ENCODE data around the gene C1GALT1. TPM values are rescaled to one million over a fixed set of nuclear protein-coding genes. Genes with fewer than 3 reads are reported as not detected.

Gene C1GALT1
- total and polyA plus RNA-seq, 2 donors (not counting 3 experiments of a cell fraction or from before 2014, with no cell fraction given): 18.3 to 31.1 TPM

GRCh38 chr7:7136466-7137381 is 45.6 kb upstream of the C1GALT1 start:
- no peak overlapping the region for H3K4me3 ChIP-seq (replicated peaks in 1 of 3; ENCODE audit: insufficient read depth in 1 of 3, low read depth in 1 of 3, low read length in 3 of 3)
- POLR2A ChIA-PET: no interaction called here
- peak; percentile 5 for DNase-seq (ENCODE audit: low read depth, low spot score)

More at GRCh38 chr7:7136466-7137381, 45.6 kb upstream of the C1GALT1 start:
- Histone ChIP-seq H4K20me1 (replicated peaks; ENCODE audit: control insufficient read depth, extremely low read depth, insufficient read depth, low read length) (no peaks in the 10 kb centered on the region), H2AFZ (ENCODE audit: low read depth, low read length) (no peak overlapping the region), H3K79me2 (ENCODE audit: control insufficient read depth, insufficient read depth, low read length) (no peaks in the 10 kb centered on the region), H3K27ac (ENCODE audit: insufficient read depth, low read depth, low read length) (no peak overlapping the region), H3K4me1 (ENCODE audit: control insufficient read depth, extremely low read depth, insufficient read depth, low read length) (no peaks in the 10 kb centered on the region), H3K9ac (replicated peaks; ENCODE audit: extremely low read depth, insufficient read depth, low read length) (no peak overlapping the region), H3K36me3 (ENCODE audit: control insufficient read depth in 2 of 2, extremely low read depth in 1 of 2, insufficient read depth in 2 of 2, low read length in 2 of 2) (no peaks in the 10 kb centered on the region), H3K27me3 (ENCODE audit: control insufficient read depth in 2 of 2, insufficient read depth in 2 of 2, low read length in 2 of 2) (no peaks in the 10 kb centered on the region), H3K9me3 (replicated peaks; ENCODE audit: control insufficient read depth, insufficient read depth, low read length) (no peaks in the 10 kb centered on the region), H3K9me1 (replicated peaks; ENCODE audit: control insufficient read depth, extremely low read depth, insufficient read depth, low read length) (no peaks in the 10 kb centered on the region), H3K4me2 (ENCODE audit: insufficient read depth, low read length) (no peak overlapping the region)
- BruUV-seq (replicated peaks): no TSS peak
- intact Hi-C loops (cut with micrococcal nuclease): no loop called here
- dilution Hi-C loops (cut with MboI; ENCODE audit: extremely low pct_ligation_motif_present, low sequenced_read_pairs): no loop called here
- no peak for TF ChIP-seq JUN (IDR thresholded peaks at IDR 0.05; ENCODE audit: borderline replicate concordance, insufficient read depth, insufficient read length, low read depth)
- TF ChIP-seq MYC (IDR thresholded peaks at IDR 0.05; ENCODE audit: low read depth, low read length): no peak
- TF ChIP-seq CTCF (IDR thresholded peaks at IDR 0.05; ENCODE audit: extremely low read depth in 1 of 2, insufficient read depth in 1 of 2, low read depth in 1 of 2, low read length in 2 of 2): no peak
- no peak for TF ChIP-seq POLR2AphosphoS5 (IDR thresholded peaks at IDR 0.05; ENCODE audit: insufficient read depth, low read depth, low read length)
- no peak for TF ChIP-seq FOS (IDR thresholded peaks at IDR 0.05; ENCODE audit: borderline replicate concordance, insufficient read depth, low read length)
- no peak for TF ChIP-seq POLR2A (IDR thresholded peaks at IDR 0.05; ENCODE audit: low read depth, low read length)
- TF ChIP-seq EZH2 (IDR thresholded peaks at IDR 0.05; ENCODE audit: borderline replicate concordance, low read depth, low read length, severe bottlenecking): no peak
- TF ChIP-seq MAX (IDR thresholded peaks at IDR 0.05; ENCODE audit: insufficient read depth, insufficient read length): no peak
- no peak for TF ChIP-seq GATA2 (IDR thresholded peaks at IDR 0.05; ENCODE audit: insufficient read depth, insufficient read length, low read depth, low read length)
- CTCF ChIA-PET: no interaction called here
- FAIRE-seq: no peak

All from endothelial cell of umbilical vein (primary cell).